ENCODE data around the gene MKX.

DNA sequence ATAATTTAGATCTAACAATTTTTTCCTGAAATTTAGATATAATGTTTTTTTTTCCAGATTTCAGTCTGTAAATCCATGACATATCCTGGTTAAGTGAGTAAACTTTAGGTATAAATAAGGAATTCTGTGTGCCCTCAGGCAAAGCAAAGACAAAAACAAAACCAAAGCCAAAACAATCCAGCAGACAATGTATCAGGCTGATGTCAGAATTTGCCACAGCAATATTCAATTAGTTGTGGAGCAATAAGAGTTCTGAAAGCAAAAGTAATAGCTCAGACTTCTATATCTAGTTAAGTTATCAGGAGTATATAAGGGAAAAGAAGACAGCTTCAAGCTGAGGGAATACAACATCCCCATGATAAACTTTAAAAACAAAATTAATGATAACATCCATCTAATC is 82.0 kb downstream of the MKX start:
- TF ChIP-seq, protein P1, sequence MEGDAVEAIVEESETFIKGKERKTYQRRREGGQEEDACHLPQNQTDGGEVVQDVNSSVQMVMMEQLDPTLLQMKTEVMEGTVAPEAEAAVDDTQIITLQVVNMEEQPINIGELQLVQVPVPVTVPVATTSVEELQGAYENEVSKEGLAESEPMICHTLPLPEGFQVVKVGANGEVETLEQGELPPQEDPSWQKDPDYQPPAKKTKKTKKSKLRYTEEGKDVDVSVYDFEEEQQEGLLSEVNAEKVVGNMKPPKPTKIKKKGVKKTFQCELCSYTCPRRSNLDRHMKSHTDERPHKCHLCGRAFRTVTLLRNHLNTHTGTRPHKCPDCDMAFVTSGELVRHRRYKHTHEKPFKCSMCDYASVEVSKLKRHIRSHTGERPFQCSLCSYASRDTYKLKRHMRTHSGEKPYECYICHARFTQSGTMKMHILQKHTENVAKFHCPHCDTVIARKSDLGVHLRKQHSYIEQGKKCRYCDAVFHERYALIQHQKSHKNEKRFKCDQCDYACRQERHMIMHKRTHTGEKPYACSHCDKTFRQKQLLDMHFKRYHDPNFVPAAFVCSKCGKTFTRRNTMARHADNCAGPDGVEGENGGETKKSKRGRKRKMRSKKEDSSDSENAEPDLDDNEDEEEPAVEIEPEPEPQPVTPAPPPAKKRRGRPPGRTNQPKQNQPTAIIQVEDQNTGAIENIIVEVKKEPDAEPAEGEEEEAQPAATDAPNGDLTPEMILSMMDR (IDR thresholded peaks at IDR 0.05; ENCODE audit: poor library complexity), result no peak
- TF ChIP-seq EZH2 (IDR thresholded peaks at IDR 0.05; ENCODE audit: borderline replicate concordance) (no peak), EZH2phosphoT487 (IDR thresholded peaks at IDR 0.05; ENCODE audit: low read depth, severe bottlenecking, unreplicated experiment) (no peak)
